Suppressor macrophage (primary cell): Measurements from ENCODE around the gene CLEC16A.
A peak's percentile ranks its signal among the peaks of the same experiment; 100 is the strongest.

ENCODE experiments used
- DNase-seq, 4 experiments: peaks; one replicate each; pipeline ENCODE4 v3.0.0-alpha.2; 2020 to 2022

Gene CLEC16A

GRCh38 chr16:11045441-11045840 lies 101.1 kb downstream of the CLEC16A start:
- DNase-seq = no peak

DNA sequence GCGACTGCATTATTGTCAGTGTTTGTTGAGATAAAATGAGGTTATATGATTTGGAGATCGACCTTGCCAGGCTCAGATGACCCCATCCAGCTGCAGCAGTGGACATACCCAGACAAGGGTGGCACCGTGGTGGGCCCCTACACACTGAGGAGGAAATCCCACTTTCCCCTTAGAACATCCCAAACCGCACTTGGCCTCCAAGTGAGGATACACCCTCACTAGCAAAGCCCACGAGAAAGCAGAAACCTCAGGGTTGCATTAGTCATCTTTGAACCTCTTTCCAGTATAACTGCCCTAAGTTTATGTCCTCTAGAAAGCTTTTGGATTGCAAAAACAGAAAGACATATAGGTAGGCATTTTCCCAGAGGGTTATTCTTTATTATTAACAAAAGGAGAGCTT lies 101.5 kb downstream of the CLEC16A start:
- DNase-seq = no peak

DNA sequence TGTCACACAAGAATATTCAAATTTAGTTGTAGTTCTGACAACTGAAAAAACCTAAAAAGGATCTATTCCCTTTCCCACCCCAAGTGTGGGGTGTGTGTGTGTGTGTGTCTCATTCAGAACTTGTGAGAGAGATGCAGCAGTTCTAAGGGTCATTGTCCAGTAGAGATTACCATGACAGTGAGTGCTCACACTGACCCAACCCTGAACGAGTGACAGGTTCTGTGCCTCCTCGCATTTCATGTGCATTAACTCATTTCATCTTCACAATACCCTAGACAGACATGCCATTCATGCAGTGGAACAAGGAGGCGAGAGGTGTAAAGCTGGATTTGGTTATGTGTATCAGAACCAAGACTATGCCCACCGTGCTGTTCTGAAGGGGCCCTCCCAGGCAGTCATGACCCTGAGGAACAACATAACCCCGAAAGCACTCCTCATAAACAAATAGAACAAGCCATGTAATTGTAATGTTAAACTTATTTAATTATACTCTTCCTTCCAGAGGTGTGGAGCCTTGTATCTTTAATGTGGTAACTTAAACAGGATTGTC lies 102.1 kb downstream of the CLEC16A start:
- no peak for DNase-seq

DNA sequence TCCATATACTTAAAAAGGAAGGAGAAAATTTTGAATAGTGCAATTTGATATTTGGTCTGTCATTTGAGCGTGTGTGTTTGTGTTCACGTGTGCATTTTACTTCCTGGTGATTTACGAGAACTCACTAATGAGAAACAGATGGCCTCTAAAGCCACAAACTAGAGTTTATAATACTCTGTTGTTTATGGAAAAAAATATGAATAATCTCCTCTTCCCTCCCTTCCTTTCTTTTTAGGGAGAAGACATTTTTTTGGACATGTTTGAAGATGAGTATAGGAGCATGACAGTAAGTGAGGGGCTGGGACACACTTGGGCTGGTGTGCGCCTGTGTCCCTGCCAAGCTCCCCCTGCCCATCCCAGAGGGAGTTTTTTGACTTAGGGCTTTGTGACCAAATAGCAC lies 102.7 kb downstream of the CLEC16A start:
- DNase-seq = no peak

DNA sequence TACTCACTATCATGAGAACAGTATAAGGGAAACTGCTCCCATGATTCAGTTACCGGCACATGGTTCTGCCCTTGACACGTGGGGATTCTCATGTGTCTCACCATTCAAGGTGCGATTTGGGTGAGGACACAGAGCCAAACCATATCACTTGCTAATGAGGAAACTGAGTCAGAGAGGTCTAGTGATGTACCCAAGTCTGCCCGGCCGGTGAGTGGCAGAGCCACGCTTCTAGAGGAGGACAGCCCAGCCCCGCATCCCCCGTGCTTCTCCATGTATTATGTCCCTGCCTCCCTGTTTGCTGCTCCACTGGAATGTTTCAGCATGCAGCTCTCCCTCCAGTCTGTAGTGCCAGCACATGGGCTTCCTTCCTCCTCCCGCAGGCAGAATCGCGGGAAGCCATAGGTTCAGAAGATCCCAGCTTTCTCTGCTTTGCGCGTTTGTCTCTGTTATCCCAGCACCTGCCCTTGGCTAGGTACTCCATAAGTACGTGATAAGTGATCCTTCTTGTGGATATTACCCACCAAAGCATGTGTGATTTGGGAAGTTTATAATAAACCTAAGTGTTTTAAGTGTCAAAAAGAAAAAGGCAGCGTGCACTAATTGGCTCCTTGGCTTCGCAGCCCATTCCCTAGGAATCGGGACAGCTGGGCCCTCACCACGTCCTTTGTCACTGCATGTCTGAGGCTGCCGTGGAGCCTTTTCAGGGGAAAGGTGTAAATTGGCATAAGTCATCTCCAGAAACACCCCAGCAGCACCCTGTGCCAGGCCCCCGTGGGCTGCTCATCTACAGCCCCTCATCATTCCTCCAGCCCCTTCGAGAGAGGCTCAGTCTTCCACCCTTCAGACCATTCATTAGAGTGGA lies 103.8 kb downstream of the CLEC16A start:
- no peak for DNase-seq

- no peak for DNase-seq
Measured at GRCh38 chr16:11049396-11050059, 105.2 kb downstream of the CLEC16A start.

DNA sequence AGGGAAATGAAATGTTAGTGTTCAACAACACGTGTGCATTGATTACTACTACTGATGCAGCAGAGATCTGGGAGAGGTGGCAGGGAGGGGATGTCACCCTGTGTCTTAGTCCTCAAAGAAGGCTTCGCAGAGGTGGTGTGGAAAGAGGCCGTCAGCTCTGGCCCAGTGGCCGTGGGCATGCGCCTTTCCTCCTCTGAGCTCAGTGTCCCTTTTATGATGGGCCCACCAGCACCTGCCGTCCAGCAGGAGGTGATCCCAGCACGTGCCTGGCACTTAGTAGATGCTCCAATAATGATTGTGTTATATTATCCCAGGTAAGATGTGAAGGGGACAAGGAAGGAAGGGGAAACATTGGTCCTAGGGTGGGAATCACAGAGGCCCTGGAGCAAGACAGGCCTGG lies 106.2 kb downstream of the CLEC16A start:
- no peak for DNase-seq

DNA sequence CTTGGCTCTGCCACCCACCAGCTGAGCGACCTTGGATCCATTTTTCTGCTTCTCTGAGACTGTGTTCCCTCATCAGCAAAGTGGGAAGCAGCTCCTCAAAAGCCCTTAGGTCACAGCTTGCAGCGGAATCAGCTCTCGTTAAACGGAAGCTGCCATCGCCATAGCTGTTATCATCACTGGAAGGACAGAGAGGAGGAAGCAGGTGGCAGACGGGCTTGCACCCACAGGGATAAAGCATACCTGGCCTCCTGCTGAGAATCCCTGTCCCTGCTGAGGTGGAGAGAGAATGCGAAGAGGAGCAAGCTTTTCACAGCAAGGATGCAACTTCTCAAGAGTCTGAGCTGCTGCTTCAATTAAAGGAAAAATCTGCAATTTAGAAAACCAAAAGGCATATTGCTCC lies 106.6 kb downstream of the CLEC16A start:
- DNase-seq = peak; percentile 27 to 54 (median 48)

GRCh38 chr16:11051430-11051829 lies 107.1 kb downstream of the CLEC16A start:
- no peak for DNase-seq

DNA sequence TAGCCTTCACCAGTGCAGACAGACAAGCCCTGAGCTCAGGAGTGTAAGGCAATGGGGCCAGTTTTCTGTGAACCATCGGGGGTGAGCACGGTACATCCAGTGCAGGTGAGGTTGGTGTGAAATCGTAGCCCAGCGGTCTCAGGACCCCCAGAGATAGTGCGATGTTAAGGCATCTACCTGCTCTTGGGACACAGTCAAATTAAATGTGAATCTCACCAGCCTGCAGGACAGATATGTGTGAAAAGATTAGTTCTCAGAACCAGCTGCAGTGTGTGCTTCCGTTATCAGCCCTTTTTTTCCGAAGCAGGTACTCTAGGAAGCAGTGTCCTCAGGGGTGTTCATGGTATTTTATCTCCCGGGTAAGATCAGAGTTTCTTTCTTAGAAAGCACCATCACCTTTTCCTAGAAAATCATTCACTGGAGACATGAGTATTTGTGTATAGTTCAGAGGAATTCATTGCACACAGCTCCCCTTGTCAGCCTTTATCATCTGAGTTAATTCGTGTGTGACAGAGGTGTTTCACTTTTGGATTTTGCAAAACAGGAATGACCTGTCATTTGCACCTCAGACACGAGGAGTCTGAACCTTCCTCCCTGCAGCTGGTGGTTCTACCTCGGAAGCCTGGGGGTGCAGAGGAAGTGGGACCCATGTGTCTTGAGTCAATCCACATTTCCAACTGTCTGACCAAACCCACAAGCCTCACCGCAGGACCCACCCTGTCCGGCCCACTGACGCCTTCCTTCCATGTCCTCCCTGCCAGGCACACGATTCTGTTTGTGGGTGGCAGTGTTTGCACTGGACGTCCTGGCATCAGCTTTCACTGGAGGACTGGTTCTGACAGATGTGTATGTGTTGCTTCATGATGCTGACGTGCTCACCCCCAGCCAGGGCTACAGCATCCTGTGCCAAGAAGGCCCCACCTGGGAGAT lies 107.8 kb downstream of the CLEC16A start:
- DNase-seq = peak; percentile 24 to 61 (median 45)

- no peak for DNase-seq
Measured at GRCh38 chr16:11053916-11054460, 109.6 kb downstream of the CLEC16A start.

GRCh38 chr16:11056090-11056992 lies 112.0 kb downstream of the CLEC16A start:
- no peak for DNase-seq

DNA sequence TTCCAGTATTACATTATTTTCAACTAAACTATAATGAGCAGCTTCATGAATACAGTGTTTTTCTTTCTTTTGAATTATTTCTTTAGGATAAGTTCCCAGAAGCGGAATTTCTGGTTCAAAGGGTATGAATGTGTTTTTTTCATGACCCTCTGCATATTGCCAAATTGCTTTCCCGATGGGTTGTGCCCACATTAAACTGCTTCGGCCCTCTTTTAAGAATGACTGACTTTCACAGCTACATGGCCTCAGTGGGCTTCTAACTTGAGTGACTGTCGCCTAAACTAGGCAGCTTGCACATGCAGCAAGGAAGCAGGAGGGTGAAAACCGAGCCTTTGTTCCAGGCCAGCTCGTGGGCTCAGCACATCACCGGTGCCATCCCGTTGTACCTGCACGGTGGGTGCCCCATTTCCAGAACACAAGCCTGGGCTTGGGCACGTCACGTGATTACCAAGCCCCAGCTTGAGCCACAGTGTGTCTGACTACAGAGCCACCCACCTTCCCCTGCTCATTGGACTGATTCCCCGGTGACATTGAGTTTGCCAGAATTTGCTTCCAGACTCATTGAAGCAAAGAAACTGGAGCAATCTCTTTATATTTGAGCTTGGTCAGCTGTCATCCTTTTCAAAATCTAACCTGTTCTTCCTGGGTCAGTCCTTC lies 112.8 kb downstream of the CLEC16A start:
- no peak for DNase-seq

GRCh38 chr16:11057711-11058345 lies 113.5 kb downstream of the CLEC16A start:
- no peak for DNase-seq

DNA sequence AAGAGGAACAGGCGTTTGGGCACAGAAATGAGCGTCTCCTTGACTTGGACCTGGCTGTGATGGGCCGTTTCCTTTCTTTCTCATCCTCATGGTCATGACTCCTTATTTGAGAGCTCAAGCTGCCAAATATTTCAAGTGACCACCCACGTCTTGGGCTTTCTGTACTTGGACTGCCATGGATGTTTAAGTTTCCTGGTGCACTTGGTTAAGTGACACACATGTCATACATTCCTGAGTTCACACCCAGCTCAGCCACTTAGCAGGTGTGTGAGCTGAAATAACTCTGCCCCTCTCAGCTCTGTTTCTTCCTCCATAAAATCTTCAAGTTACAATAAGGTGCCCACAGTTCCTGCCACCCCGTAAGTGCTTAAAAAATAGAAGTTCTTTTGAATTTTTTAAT lies 114.5 kb downstream of the CLEC16A start:
- DNase-seq = no peak

GRCh38 chr16:11059588-11059987 lies 115.2 kb downstream of the CLEC16A start:
- DNase-seq = no peak

- DNase-seq = no peak
Measured at GRCh38 chr16:11060364-11060763, 116.0 kb downstream of the CLEC16A start.

DNA sequence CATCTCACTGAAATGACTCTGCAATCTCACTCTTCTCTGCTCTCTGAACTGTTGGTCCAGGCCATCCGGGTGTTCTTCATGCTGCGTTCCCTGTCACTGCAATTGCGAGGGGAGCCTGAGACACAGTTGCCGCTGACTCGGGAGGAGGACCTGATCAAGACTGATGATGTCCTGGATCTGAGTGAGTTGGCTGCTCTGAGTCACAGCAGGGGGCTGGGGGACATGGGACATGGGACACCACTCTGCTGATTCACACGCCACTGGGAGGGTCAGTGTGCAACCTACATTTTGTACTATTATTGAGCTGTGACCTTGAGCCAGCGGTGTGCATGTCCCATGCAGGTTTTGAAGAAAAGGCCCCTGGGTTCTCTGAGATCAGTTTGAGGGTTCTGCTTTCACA lies 116.5 kb downstream of the CLEC16A start:
- no peak for DNase-seq

GRCh38 chr16:11061629-11062270 lies 117.4 kb downstream of the CLEC16A start:
- no peak for DNase-seq
